Osteocyte (in vitro differentiated cells): ENCODE measurements around the gene DGKG. TPM values are rescaled to one million over a fixed set of nuclear protein-coding genes. Genes with fewer than 3 reads are reported as not detected.

ENCODE experiments used
- DNase-seq: peaks from one replicate; pipeline ENCODE4 v3.0.0; 2021; ENCODE audit warnings: mixed read lengths; ENCODE audit not compliant: unreplicated experiment; ENCODE audit errors: extremely low spot score
- H3K27ac Mint-ChIP-seq: one replicate; pipeline ENCODE4 v1.8.0; 2021; ENCODE audit warnings: mild to moderate bottlenecking, mixed read lengths; ENCODE audit not compliant: unreplicated experiment
- H3K27me3 Mint-ChIP-seq: one replicate; pipeline ENCODE4 v1.8.0; 2021; ENCODE audit warnings: mixed read lengths; ENCODE audit not compliant: unreplicated experiment
- H3K36me3 Mint-ChIP-seq: one replicate; pipeline ENCODE4 v1.8.0; 2021; ENCODE audit warnings: mixed read lengths; ENCODE audit not compliant: unreplicated experiment
- H3K4me1 Mint-ChIP-seq: one replicate; pipeline ENCODE4 v1.8.0; 2021; ENCODE audit warnings: mixed read lengths; ENCODE audit not compliant: unreplicated experiment
- H3K4me3 Mint-ChIP-seq: one replicate; pipeline ENCODE4 v1.8.0; 2021; ENCODE audit warnings: mild to moderate bottlenecking, moderate library complexity, mixed read lengths; ENCODE audit not compliant: unreplicated experiment
- H3K9me3 Mint-ChIP-seq: one replicate; pipeline ENCODE4 v1.8.0; 2021; ENCODE audit warnings: mixed read lengths; ENCODE audit not compliant: unreplicated experiment
- CTCF ChIP-seq: fragments of 200-600 bp; sonication (generic); IDR thresholded peaks from 2 replicates; pipeline ENCODE4 v1.5.0; 2021; ENCODE audit warnings: antibody characterized with exemption, mild to moderate bottlenecking, moderate library complexity
- total RNA-seq: library from RNA; stranded (reverse); gene quantifications from 2 replicates; pipeline ENCODE4 v1.2.1, GENCODE V29; 2021

The DGKG gene
- total RNA-seq, 1 donor from 2014 or later = not detected

GRCh38 chr3:186144257-186144656 is 217.8 kb downstream of the DGKG start:
- DNase-seq = no peak
- Mint-ChIP-seq H3K4me3 (no peak overlapping the region), H3K4me1 (no peaks in the 10 kb centered on the region), H3K27me3 (peaks cover 28% of the 10 kb centered on the region), H3K27ac (no peak overlapping the region), H3K36me3 (no peaks in the 10 kb centered on the region), H3K9me3 (no peaks in the 10 kb centered on the region)
- no peak for TF ChIP-seq CTCF

GRCh38 chr3:186143250-186143649 is 218.8 kb downstream of the DGKG start:
- H3K4me1 Mint-ChIP-seq = no peaks in the 10 kb centered on the region
- H3K9me3 Mint-ChIP-seq = no peaks in the 10 kb centered on the region
- no peak for TF ChIP-seq CTCF
- no peak for DNase-seq
- H3K27me3 Mint-ChIP-seq = peaks cover 26% of the 10 kb centered on the region
- H3K4me3 Mint-ChIP-seq = no peak overlapping the region
- H3K27ac Mint-ChIP-seq = no peak overlapping the region
- H3K36me3 Mint-ChIP-seq = no peaks in the 10 kb centered on the region

- Mint-ChIP-seq H3K36me3 (no peaks in the 10 kb centered on the region), H3K27me3 (peaks cover 26% of the 10 kb centered on the region), H3K4me3 (no peak overlapping the region), H3K9me3 (no peaks in the 10 kb centered on the region), H3K4me1 (no peaks in the 10 kb centered on the region), H3K27ac (no peak overlapping the region)
- no peak for TF ChIP-seq CTCF
- no peak for DNase-seq
Measured at GRCh38 chr3:186142393-186142932, 219.6 kb downstream of the DGKG start.

- DNase-seq = no peak
- Mint-ChIP-seq H3K4me1 (no peaks in the 10 kb centered on the region), H3K9me3 (no peaks in the 10 kb centered on the region), H3K27me3 (peaks cover 26% of the 10 kb centered on the region), H3K4me3 (no peak overlapping the region), H3K27ac (no peak overlapping the region), H3K36me3 (no peaks in the 10 kb centered on the region)
- TF ChIP-seq CTCF = no peak
Measured at GRCh38 chr3:186141790-186142189, 220.2 kb downstream of the DGKG start.

GRCh38 chr3:186138272-186138981 is 223.6 kb downstream of the DGKG start:
- Mint-ChIP-seq H3K36me3 (no peaks in the 10 kb centered on the region), H3K4me3 (no peak overlapping the region), H3K9me3 (no peaks in the 10 kb centered on the region), H3K27ac (no peak overlapping the region), H3K4me1 (no peaks in the 10 kb centered on the region), H3K27me3 (peaks cover 21% of the 10 kb centered on the region)
- TF ChIP-seq CTCF = no peak
- DNase-seq = no peak
